SK-N-SH treated with all-trans-retinoic acid at 6 μM for 48 hours (cell line): Measurements from ENCODE around the gene NANOS3.

ENCODE experiments used
- ATAC-seq: fragments of 200-7000 bp; cut with Tn5 transposase; 3 replicates; pipeline ENCODE4 v1.9.1; 2020; ENCODE audit warnings: mild to moderate bottlenecking, moderate library complexity
- ARNTL ChIP-seq: fragments of 450-650 bp; formaldehyde crosslinking; IDR thresholded peaks from 2 replicates; pipeline ENCODE4 v1.5.0; 2020; ENCODE audit warnings: low read depth, mild to moderate bottlenecking, moderate library complexity, borderline replicate concordance
- BACH2 ChIP-seq: fragments of 250-450 bp; sonication (Bioruptor Pico); IDR thresholded peaks from 2 replicates; pipeline ENCODE4 v1.9.0; 2021; ENCODE audit warnings: mild to moderate bottlenecking, borderline replicate concordance
- CSDC2 ChIP-seq: fragments of 250-450 bp; sonication (Bioruptor Pico); IDR thresholded peaks from 2 replicates; pipeline ENCODE4 v1.5.0; 2020; ENCODE audit warnings: mild to moderate bottlenecking, moderate library complexity
- ESRRG ChIP-seq: fragments of 250-450 bp; sonication (Bioruptor Pico); IDR thresholded peaks from 2 replicates; pipeline ENCODE4 v1.6.1; 2021; ENCODE audit warnings: mild to moderate bottlenecking
- GLIS3 ChIP-seq: fragments of 250-450 bp; sonication (Bioruptor Pico); IDR thresholded peaks from 2 replicates; pipeline ENCODE4 v1.5.0; 2020; ENCODE audit warnings: mild to moderate bottlenecking, moderate library complexity
- ISL1 ChIP-seq: fragments of 250-450 bp; sonication (Bioruptor Pico); IDR thresholded peaks from 2 replicates; pipeline ENCODE4 v2.1.2; 2022; ENCODE audit warnings: mild to moderate bottlenecking, moderate library complexity
- OSR1 ChIP-seq: fragments of 250-450 bp; sonication (Bioruptor Pico); IDR thresholded peaks from 2 replicates; pipeline ENCODE4 v1.8.0; 2022; ENCODE audit warnings: moderate library complexity, mild to moderate bottlenecking, inconsistent platforms
- RARB ChIP-seq: fragments of 250-450 bp; sonication (Bioruptor Pico); IDR thresholded peaks from 2 replicates; pipeline ENCODE4 v1.8.0; 2021; ENCODE audit warnings: mild to moderate bottlenecking, moderate library complexity
- SNAI2 ChIP-seq: fragments of 250-450 bp; sonication (Bioruptor Pico); IDR thresholded peaks from 2 replicates; pipeline ENCODE4 v1.5.0; 2020; ENCODE audit warnings: mild to moderate bottlenecking, moderate library complexity
- TCF4 ChIP-seq: fragments of 250-450 bp; sonication (Bioruptor Pico); IDR thresholded peaks from 2 replicates; pipeline ENCODE4 v1.8.0; 2021; ENCODE audit warnings: mild to moderate bottlenecking, moderate library complexity, borderline replicate concordance
- ZC3H10 ChIP-seq: fragments of 250-450 bp; sonication (Bioruptor Pico); IDR thresholded peaks from 2 replicates; pipeline ENCODE4 v1.5.1; 2021; ENCODE audit warnings: mild to moderate bottlenecking, moderate library complexity
- ZFP3 ChIP-seq: fragments of 250-450 bp; sonication (Bioruptor Pico); IDR thresholded peaks from 2 replicates; pipeline ENCODE4 v1.5.0; 2020; ENCODE audit warnings: mild to moderate bottlenecking, moderate library complexity
- ZFP30 ChIP-seq: fragments of 450-650 bp; formaldehyde crosslinking; IDR thresholded peaks from 2 replicates; pipeline ENCODE4 v1.5.0; 2022; ENCODE audit warnings: mild to moderate bottlenecking, moderate library complexity
- ZNF565 ChIP-seq: fragments of 450-650 bp; formaldehyde crosslinking; conservative IDR thresholded peaks from 2 replicates; pipeline ENCODE4 v1.5.0; 2020; ENCODE audit warnings: low read depth, mild to moderate bottlenecking, moderate library complexity
- ZNF70 ChIP-seq: fragments of 450-650 bp; formaldehyde crosslinking; IDR thresholded peaks from 2 replicates; pipeline ENCODE4 v1.5.0; 2020; ENCODE audit warnings: mild to moderate bottlenecking, moderate library complexity
- ZNF8 ChIP-seq: fragments of 450-650 bp; formaldehyde crosslinking; IDR thresholded peaks from 2 replicates; pipeline ENCODE4 v1.5.0; 2020; ENCODE audit warnings: mild to moderate bottlenecking, moderate library complexity
- TF ChIP-seq, protein P1 (sequence below): fragments of 250-450 bp; sonication (Bioruptor Pico); IDR thresholded peaks from 2 replicates; pipeline ENCODE4 v1.5.1; 2021; ENCODE audit warnings: mild to moderate bottlenecking, moderate library complexity
- TF ChIP-seq, protein P2 (sequence below): fragments of 250-450 bp; sonication (Bioruptor Pico); IDR thresholded peaks from 2 replicates; pipeline ENCODE4 v1.5.0; 2020; ENCODE audit warnings: mild to moderate bottlenecking, moderate library complexity
- TF ChIP-seq, protein P3 (sequence below): fragments of 250-450 bp; sonication (Bioruptor Pico); IDR thresholded peaks from 2 replicates; pipeline ENCODE4 v1.8.0; 2020; ENCODE audit warnings: mild to moderate bottlenecking, moderate library complexity, borderline replicate concordance
- TF ChIP-seq, protein P4 (sequence below): fragments of 250-450 bp; sonication (Bioruptor Pico); IDR thresholded peaks from 2 replicates; pipeline ENCODE4 v1.5.1; 2020; ENCODE audit warnings: low read depth, mild to moderate bottlenecking, moderate library complexity
- TF ChIP-seq, protein P5 (sequence below): fragments of 250-450 bp; sonication (Bioruptor Pico); IDR thresholded peaks from 2 replicates; pipeline ENCODE4 v1.8.0; 2021; ENCODE audit warnings: low read depth, mild to moderate bottlenecking, moderate library complexity, borderline replicate concordance

The NANOS3 gene

DNA sequence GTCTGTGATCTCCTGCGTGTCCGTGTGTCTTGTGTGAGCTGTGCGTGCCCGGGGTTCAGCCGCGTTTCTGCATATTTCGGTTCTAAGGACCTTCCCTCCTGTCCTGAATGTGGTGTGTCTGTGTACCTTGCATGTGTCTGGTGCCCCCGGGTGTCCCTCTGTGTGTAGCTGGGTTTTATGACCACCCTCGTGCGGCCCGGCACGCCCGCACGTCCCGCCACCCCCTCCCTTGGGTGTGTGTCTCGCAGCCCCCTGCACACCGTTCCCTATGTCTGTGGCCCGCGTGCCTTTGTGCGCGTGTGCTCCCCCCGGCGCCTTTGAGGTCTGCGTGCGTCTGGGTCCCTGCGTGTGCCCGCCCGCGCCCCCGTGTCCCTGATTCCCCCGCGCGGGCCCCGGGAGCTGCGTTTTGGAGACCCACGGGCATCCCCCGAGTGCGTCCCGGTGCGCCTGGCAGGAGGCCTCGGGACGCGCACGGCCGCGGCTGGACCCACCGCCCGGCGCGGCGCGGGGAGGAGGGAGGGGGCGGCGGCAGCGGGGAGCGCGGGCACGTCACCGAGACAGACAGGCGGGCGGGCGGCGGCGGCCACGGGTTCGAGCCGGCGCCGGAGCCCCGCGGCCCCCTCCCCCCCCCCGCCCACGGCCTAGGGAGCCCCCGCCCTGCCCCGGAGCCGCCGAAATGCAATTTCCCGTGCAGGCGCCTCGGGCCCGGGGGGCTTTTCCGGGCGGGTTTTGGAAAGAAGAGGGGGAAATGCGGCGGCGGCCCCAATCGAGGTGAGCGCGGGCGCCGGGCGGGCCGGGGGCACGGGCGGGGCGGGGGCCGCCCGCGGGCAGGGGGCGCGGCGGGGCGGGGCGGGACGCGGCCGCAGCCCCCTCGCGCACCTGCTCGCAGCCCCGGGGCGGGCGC, 12.0 kb upstream of the NANOS3 start:
- no peak for ATAC-seq
- TF ChIP-seq BACH2 (CRISPR knock-in tag), result no peak
- no peak for TF ChIP-seq TCF4 (CRISPR knock-in tag)
- no peak for TF ChIP-seq ZC3H10
- TF ChIP-seq, protein P1, sequence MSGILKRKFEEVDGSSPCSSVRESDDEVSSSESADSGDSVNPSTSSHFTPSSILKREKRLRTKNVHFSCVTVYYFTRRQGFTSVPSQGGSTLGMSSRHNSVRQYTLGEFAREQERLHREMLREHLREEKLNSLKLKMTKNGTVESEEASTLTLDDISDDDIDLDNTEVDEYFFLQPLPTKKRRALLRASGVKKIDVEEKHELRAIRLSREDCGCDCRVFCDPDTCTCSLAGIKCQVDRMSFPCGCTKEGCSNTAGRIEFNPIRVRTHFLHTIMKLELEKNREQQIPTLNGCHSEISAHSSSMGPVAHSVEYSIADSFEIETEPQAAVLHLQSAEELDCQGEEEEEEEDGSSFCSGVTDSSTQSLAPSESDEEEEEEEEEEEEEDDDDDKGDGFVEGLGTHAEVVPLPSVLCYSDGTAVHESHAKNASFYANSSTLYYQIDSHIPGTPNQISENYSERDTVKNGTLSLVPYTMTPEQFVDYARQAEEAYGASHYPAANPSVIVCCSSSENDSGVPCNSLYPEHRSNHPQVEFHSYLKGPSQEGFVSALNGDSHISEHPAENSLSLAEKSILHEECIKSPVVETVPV (CRISPR knock-in tag), result no peak
- TF ChIP-seq ESRRG (CRISPR knock-in tag), result no peak
- TF ChIP-seq, protein P2, sequence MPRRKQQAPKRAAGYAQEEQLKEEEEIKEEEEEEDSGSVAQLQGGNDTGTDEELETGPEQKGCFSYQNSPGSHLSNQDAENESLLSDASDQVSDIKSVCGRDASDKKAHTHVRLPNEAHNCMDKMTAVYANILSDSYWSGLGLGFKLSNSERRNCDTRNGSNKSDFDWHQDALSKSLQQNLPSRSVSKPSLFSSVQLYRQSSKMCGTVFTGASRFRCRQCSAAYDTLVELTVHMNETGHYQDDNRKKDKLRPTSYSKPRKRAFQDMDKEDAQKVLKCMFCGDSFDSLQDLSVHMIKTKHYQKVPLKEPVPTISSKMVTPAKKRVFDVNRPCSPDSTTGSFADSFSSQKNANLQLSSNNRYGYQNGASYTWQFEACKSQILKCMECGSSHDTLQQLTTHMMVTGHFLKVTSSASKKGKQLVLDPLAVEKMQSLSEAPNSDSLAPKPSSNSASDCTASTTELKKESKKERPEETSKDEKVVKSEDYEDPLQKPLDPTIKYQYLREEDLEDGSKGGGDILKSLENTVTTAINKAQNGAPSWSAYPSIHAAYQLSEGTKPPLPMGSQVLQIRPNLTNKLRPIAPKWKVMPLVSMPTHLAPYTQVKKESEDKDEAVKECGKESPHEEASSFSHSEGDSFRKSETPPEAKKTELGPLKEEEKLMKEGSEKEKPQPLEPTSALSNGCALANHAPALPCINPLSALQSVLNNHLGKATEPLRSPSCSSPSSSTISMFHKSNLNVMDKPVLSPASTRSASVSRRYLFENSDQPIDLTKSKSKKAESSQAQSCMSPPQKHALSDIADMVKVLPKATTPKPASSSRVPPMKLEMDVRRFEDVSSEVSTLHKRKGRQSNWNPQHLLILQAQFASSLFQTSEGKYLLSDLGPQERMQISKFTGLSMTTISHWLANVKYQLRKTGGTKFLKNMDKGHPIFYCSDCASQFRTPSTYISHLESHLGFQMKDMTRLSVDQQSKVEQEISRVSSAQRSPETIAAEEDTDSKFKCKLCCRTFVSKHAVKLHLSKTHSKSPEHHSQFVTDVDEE (CRISPR knock-in tag), result no peak
- no peak for TF ChIP-seq CSDC2 (CRISPR knock-in tag)
- no peak for TF ChIP-seq ISL1
- TF ChIP-seq ZNF70 (CRISPR knock-in tag), result no peak
- TF ChIP-seq SNAI2 (CRISPR knock-in tag), result no peak
- TF ChIP-seq OSR1 (CRISPR knock-in tag), result no peak
- no peak for TF ChIP-seq ZFP30 (CRISPR knock-in tag)
- no peak for TF ChIP-seq RARB (CRISPR knock-in tag)
- TF ChIP-seq, protein P3, sequence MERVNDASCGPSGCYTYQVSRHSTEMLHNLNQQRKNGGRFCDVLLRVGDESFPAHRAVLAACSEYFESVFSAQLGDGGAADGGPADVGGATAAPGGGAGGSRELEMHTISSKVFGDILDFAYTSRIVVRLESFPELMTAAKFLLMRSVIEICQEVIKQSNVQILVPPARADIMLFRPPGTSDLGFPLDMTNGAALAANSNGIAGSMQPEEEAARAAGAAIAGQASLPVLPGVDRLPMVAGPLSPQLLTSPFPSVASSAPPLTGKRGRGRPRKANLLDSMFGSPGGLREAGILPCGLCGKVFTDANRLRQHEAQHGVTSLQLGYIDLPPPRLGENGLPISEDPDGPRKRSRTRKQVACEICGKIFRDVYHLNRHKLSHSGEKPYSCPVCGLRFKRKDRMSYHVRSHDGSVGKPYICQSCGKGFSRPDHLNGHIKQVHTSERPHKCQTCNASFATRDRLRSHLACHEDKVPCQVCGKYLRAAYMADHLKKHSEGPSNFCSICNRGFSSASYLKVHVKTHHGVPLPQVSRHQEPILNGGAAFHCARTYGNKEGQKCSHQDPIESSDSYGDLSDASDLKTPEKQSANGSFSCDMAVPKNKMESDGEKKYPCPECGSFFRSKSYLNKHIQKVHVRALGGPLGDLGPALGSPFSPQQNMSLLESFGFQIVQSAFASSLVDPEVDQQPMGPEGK (CRISPR knock-in tag), result no peak
- TF ChIP-seq ZFP3, result no peak
- TF ChIP-seq, protein P4, sequence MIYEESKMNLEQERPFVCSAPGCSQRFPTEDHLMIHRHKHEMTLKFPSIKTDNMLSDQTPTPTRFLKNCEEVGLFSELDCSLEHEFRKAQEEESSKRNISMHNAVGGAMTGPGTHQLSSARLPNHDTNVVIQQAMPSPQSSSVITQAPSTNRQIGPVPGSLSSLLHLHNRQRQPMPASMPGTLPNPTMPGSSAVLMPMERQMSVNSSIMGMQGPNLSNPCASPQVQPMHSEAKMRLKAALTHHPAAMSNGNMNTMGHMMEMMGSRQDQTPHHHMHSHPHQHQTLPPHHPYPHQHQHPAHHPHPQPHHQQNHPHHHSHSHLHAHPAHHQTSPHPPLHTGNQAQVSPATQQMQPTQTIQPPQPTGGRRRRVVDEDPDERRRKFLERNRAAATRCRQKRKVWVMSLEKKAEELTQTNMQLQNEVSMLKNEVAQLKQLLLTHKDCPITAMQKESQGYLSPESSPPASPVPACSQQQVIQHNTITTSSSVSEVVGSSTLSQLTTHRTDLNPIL (CRISPR knock-in tag), result no peak
- TF ChIP-seq ZNF565 (CRISPR knock-in tag), result no peak
- no peak for TF ChIP-seq ARNTL (CRISPR knock-in tag)
- no peak for TF ChIP-seq ZNF8
- no peak for TF ChIP-seq GLIS3 (CRISPR knock-in tag)

DNA sequence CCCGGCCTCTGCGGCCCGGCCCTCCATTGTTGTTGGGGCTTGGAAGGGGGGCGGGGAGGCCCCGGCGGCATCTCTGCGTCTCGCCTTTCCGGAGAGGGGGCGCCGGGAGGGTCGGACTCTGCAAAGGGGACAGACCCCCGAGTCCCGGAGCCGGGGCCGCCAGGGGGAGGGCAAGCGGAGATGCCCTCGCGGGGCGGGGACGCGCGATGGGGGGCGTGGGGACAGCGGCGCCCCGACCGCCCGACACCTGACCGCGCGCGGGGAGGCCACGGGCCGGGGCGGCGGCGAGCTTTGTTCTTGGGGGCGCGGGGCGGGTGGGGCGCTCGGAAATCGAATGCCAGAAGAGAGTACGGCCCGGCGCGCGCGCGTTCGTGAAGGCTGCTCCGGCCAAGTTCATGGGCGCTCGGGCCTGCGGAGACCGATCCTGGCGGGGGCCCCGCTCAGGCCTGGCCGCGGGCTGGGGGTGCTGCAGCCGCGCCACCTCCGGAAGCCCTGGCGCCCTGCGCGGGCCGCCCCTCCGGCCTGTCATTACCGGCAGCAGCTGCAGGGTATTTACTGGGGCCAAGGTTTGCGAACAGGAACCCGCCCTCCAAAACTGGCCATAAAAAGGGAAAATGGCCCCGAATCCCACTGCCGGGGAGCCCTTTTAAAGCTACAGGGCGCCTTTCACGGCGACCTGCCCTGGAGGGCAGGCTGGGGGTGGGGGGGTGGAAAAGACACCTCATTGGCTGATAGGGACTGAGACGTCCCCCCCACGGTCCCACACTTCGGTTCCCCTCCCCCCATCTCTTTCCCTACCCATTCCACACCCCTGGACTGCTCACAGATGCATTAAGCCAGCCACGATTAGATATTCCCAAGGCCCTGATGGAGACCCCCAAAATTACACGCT, 11.1 kb upstream of the NANOS3 start:
- ATAC-seq, result no peak
- TF ChIP-seq ZC3H10 (no peak), ARNTL (CRISPR knock-in tag) (no peak), CSDC2 (CRISPR knock-in tag) (no peak), RARB (CRISPR knock-in tag) (no peak), ZNF8 (no peak), ZFP3 (no peak), OSR1 (CRISPR knock-in tag) (no peak), GLIS3 (CRISPR knock-in tag) (no peak), ZNF565 (CRISPR knock-in tag) (no peak), BACH2 (CRISPR knock-in tag) (no peak), ESRRG (CRISPR knock-in tag) (no peak), TCF4 (CRISPR knock-in tag) (no peak)
- TF ChIP-seq, protein P4 (CRISPR knock-in tag), result no peak
- TF ChIP-seq, protein P5, sequence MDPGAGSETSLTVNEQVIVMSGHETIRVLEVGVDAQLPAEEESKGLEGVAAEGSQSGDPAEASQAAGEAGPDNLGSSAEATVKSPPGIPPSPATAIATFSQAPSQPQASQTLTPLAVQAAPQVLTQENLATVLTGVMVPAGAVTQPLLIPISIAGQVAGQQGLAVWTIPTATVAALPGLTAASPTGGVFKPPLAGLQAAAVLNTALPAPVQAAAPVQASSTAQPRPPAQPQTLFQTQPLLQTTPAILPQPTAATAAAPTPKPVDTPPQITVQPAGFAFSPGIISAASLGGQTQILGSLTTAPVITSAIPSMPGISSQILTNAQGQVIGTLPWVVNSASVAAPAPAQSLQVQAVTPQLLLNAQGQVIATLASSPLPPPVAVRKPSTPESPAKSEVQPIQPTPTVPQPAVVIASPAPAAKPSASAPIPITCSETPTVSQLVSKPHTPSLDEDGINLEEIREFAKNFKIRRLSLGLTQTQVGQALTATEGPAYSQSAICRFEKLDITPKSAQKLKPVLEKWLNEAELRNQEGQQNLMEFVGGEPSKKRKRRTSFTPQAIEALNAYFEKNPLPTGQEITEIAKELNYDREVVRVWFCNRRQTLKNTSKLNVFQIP (CRISPR knock-in tag), result no peak
